ENCODE data around the gene MIPEP.
"Not testable (repeated sequence)": the region's sequence is repeated elsewhere in the genome, so short reads cannot be mapped to it uniquely, and the experiment has no call there.

MIPEP gene

DNA sequence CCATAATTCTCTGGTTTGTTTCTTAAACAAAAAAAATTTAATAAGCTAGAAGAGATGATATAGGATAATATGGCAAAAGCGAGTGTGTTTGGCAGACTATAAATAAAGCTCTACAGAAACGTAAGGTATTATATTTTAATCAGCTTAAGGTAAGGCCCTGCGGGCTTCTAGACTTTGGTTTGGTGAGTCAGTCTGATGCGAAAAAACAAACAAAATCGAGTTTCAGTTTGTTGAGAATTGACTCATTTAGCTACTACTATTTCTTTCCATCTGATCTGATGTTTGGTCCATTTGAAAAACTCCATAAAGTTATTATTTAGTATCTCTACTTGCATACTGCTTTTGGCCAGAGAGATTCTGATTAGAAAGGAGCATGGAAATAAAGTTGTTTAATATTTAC is 138.0 kb downstream of the MIPEP start:
- TF ChIP-seq, protein P1, sequence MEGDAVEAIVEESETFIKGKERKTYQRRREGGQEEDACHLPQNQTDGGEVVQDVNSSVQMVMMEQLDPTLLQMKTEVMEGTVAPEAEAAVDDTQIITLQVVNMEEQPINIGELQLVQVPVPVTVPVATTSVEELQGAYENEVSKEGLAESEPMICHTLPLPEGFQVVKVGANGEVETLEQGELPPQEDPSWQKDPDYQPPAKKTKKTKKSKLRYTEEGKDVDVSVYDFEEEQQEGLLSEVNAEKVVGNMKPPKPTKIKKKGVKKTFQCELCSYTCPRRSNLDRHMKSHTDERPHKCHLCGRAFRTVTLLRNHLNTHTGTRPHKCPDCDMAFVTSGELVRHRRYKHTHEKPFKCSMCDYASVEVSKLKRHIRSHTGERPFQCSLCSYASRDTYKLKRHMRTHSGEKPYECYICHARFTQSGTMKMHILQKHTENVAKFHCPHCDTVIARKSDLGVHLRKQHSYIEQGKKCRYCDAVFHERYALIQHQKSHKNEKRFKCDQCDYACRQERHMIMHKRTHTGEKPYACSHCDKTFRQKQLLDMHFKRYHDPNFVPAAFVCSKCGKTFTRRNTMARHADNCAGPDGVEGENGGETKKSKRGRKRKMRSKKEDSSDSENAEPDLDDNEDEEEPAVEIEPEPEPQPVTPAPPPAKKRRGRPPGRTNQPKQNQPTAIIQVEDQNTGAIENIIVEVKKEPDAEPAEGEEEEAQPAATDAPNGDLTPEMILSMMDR (IDR thresholded peaks at IDR 0.05; ENCODE audit: extremely low read depth, insufficient read depth, missing control alignments) = no peak
- in situ Hi-C loops (cut with MboI; ENCODE audit: low pct_unique_long_range_greater_than_20kb, low sequenced_read_pairs, unreplicated experiment) = no loop called here
- DNase-seq (ENCODE audit: low spot score) = peak; percentile 36

DNA sequence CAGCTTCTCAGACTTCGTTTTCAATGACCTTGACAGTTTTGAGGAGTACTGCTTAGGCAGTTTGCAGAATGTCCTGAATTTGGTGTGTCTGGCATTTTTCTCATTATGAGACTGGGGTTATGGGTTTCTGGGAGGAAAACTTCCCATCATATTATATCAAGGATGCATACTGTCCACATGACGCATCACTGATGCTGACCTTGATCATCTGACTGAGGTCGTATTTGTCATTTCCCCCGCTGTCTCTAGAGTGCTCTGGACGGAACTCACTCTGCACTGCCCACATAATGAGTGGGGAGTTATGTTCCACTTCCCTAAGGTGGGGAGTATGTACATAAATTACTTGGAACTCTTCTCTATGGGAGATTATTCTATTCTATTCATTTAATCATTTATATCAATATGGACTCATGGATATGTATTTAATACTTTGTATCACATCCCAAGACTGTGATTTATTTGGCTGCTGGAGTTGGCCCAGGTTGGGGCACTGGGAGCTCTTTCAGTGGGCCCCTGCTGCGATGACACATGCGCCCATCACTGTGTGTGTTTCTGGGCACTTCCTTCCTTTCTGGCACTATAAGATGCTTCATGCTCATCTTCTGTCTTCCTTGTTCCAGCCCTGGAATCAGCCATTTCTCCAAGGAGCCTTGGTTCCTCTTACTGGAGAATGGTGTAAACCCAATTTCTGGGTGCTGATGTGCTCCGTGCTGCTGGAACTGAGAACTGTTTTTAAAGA is 138.6 kb downstream of the MIPEP start:
- DNase-seq (ENCODE audit: low spot score) = no peak
- in situ Hi-C loops (cut with MboI; ENCODE audit: low pct_unique_long_range_greater_than_20kb, low sequenced_read_pairs, unreplicated experiment) = no loop called here
- TF ChIP-seq, protein P1 (IDR thresholded peaks at IDR 0.05; ENCODE audit: extremely low read depth, insufficient read depth, missing control alignments) = no peak

DNA sequence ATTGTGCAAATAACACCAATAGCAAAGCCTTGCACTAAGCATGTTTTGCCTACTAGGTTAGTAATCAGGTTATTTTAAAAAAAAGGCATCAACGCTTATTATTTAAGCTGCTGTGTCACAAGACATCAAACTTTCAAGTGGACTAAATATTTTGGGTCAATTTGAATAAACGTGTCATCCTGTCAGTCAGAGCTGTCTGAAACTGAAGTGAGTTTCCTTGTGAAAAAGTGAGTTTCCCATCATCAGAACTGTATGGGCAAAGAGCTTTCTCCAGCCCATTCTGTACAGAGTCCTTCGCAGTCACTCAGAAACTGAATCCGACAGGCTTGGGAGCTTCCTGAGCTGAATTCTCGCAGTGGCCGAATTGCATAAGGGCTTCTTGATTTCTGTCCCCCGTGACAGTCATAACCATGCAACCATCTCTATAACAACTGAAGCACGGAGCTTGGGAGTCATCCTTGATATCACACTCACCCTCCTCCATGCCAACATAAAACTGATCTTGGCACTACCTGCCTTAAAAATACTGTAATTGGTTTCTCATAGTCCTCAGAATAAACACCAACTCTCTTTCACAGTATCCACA is 139.8 kb downstream of the MIPEP start:
- no peak for DNase-seq (ENCODE audit: low spot score)
- TF ChIP-seq, protein P1 (IDR thresholded peaks at IDR 0.05; ENCODE audit: extremely low read depth, insufficient read depth, missing control alignments) = no peak
- in situ Hi-C loops (cut with MboI; ENCODE audit: low pct_unique_long_range_greater_than_20kb, low sequenced_read_pairs, unreplicated experiment) = no loop called here

DNA sequence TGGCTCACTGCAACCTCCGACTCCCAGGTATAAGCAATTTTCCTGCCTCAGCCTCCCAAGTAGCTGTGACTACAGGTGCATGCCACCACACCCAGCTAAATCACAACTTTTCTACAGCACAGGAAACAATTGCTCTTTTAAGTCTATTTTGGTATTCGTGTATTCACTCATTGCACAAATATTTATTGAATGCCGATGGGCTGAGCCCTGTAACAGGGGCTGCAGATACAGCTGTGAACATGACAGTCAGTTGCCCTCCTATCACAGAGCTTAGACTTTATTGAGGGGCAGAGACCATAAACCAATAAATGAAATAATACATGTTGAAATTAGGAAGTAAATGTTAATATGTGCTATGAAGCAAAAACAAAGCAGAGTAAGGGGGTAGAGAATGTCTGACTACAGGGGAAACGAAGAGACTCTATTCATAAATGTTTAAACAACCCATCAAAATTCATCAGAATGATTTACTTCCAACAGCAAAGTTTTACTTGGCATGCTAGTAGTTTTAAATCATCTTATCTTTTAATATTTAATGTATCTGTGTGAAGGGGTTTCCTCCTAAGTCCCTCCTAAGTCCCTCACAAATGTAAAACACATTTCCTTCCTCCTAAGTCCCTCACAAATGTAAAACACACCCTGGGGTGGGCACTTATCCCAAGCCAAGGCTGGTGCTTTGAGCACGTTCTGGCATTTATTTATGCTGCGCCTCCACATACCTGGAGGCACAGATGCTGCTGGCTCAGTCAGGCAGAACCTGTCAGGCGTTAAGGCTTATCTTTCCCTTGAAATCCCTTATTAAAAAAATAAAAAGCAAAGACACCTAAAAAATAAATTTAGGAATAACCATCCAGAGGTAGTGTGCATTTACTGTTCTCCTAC is 140.8 kb downstream of the MIPEP start:
- in situ Hi-C loops (cut with MboI; ENCODE audit: low pct_unique_long_range_greater_than_20kb, low sequenced_read_pairs, unreplicated experiment) = no loop called here
- DNase-seq (ENCODE audit: low spot score) = no peak
- TF ChIP-seq, protein P1 (IDR thresholded peaks at IDR 0.05; ENCODE audit: extremely low read depth, insufficient read depth, missing control alignments) = no peak

DNA sequence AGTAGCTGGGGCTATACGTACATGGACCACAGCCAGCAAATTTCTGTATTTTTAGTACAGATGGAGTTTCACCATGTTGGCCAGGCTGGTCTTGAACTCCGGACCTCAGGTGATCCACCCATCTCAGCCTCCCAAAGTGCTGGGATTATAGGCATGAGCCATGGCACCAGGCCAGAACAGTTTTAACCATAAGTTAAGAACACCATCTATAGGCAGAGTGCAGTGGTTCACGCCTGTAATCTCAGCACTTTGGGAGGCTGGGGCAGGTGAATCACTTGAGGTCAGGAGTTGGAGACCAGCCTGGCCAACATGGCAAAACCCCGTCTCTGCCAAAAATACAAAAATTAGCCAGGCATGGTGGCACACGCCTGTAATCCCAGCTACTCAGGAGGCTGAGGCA is 143.1 kb downstream of the MIPEP start:
- DNase-seq (ENCODE audit: low spot score); in situ Hi-C loops (cut with MboI; ENCODE audit: low pct_unique_long_range_greater_than_20kb, low sequenced_read_pairs, unreplicated experiment): not testable (repeated sequence)

DNA sequence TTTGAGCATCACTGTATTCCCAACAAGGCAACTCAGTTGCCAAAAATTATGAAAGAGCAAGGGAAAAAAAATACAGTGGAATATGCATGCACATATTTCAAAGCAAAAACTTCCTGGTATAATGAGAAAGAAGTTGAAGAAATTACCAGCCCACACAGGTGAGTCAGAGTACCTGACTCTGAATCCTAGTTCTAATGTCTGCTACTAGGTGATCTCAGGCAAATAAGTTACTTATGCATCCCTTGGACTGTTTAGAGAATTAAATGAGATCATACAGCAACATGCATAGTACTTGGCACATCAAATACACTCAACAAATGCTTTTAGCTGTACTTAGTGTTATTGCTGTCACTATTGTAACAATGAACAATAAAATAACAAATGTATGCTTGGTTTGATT is 144.9 kb downstream of the MIPEP start:
- TF ChIP-seq, protein P1 (IDR thresholded peaks at IDR 0.05; ENCODE audit: extremely low read depth, insufficient read depth, missing control alignments) = no peak
- in situ Hi-C loops (cut with MboI; ENCODE audit: low pct_unique_long_range_greater_than_20kb, low sequenced_read_pairs, unreplicated experiment) = no loop called here
- no peak for DNase-seq (ENCODE audit: low spot score)

Measured in GM13977 (cell line).